ENCODE results near the gene C2CD4C.
"Not testable (repeated sequence)": the region's sequence is repeated elsewhere in the genome, so short reads cannot be mapped to it uniquely, and the experiment has no call there.

C2CD4C gene

GRCh38 chr19:438416-438958, 29.5 kb upstream of the C2CD4C start:
- DNase-seq, result no peak

- no peak for DNase-seq
These were observed 28.1 kb upstream of the C2CD4C start for GRCh38 chr19:437041-437440.

- no peak for DNase-seq
These were observed 27.5 kb upstream of the C2CD4C start for GRCh38 chr19:436413-436950.

DNA sequence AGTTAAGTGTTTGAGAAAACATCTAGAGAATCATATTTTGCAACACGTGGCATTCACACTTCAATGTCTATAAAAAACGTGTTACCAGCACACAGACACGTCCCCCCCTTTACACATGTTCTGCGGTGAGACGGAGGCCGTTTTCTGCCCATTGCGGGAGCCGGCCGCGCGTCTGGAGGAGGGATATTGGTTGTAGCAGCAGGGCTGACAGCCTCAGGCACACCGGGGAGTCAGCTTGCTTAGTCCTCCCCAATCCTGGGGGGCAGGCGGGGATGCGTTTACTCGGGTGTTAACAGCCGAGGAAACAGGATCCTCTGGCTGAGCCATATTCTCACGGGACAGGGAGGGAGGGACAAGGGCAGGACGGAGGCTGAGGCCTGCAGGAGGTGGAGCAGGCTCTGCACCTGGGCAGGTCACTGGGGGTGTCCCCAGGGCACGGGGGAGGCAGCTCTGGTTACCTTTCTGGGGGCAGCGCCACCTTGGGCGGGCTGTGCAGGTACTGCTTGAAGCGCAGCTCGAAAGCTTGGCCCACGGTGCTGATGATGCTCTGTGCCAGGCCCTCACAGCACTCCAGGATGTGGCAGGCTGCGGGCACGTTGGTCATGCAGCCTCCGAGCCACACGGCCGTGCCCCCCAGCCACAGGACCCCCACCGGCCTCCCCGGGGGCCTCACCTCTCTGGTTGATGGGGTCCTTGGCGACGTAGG, 26.9 kb upstream of the C2CD4C start:
- no peak for DNase-seq

DNA sequence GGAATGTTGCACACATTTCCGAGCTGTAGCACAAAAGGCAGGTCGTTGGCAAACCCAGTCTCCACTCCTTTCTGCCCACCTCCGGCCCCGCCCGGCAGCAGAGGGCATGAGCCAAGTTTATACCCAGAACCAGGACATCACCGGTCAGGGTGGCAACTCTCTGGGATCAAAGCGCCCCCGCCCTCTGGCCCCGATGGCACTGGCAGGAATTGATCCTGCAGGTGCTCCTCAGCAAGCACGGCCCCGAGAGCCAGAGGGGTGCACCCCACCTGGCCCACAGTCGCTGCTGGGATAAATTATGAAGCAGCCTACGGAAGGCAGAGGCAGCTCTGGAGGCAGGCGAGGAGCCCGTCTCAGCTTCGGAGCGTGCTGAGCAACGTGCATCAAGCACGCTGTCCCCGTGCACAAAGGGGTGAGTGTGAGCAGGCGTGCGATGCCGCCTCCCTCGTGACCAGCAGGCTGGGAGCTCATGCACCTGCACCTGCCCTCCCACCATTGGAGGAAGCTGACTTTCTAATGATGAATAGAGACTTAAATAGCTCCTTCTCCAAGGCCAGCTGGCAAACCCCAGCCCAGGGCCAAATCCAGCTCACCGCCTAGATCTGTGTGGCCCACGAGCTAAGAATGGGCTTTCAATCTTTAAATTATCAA, 26.2 kb upstream of the C2CD4C start:
- DNase-seq, result no peak

DNA sequence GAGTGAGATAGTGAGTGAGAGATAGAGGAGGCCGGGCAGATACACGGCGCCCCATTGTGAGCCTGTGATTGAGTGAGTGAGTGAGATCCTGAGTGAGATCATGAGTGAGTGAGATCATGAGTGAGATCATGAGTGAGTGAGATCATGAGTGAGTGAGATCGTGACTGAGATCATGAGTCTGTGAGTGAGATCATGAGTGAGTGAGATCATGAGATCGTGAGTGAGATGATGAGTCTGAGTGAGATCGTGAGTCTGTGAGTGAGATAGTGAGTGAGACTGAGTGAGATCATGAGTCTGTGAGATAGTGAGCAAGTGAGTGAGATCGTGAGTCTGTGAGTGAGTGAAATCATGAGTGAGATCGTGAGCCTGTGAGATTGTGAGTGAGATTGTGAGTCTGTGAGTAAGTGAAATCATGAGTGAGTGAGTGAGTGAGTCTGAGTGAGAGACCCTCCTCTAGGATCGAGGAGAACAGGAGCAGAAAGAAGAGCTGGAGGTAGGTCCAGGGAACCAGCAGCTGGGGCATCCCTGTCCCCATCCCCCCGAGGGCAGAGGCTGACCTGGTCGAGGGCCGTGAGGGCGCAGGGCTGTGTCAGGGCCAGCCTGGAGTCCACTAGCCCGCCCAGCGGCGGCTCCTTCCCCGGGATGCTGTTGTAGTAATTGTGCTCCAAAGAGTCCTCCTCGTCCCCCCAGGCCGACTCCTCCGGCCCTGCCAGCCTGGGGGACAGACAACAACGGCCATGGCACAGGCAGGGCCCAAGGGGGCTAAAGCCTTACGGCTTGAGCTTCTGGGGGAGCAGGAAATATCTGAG, 25.4 kb upstream of the C2CD4C start:
- no peak for DNase-seq

DNA sequence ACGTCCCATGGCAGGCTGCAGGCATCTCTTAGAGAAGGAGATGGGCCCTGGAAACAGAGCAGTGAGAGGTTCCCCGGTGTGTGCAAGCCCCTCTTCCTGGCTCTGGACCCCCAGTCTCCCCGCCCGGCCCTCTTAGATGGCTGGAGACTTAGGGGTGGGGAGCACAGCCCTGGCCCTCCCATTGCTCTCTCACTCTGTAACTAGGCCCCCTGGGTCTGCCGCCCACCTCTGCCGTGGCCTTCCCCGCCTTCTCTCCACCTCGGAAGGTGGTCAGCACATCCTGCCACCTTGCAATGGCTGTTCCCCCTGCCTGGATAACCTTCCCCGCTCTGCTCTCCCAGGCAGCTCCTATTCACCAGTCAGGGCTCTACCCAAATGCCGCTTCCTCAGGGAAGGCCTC, 21.8 kb upstream of the C2CD4C start:
- no peak for DNase-seq

- no peak for DNase-seq
These were observed 19.2 kb upstream of the C2CD4C start for GRCh38 chr19:428149-428548.

DNA sequence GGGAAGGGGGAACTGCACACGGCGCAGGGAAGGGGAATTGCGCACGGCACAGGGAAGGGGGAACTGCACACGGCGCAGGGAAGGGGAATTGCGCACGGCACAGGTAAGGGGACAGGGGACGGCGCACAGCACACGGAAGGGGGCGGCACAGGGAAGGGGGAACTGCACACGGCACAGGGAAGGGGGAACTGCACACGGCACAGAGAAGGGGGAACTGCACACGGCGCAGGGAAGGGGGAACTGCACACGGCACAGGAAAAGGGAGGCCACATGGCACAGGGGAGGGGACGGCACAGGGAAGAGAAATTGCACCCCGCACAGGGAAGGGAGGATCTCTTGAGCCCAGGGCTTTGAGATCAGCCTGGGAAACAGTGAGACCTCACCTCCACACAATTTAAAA, 18.7 kb upstream of the C2CD4C start:
- DNase-seq, result not testable (repeated sequence)

DNA sequence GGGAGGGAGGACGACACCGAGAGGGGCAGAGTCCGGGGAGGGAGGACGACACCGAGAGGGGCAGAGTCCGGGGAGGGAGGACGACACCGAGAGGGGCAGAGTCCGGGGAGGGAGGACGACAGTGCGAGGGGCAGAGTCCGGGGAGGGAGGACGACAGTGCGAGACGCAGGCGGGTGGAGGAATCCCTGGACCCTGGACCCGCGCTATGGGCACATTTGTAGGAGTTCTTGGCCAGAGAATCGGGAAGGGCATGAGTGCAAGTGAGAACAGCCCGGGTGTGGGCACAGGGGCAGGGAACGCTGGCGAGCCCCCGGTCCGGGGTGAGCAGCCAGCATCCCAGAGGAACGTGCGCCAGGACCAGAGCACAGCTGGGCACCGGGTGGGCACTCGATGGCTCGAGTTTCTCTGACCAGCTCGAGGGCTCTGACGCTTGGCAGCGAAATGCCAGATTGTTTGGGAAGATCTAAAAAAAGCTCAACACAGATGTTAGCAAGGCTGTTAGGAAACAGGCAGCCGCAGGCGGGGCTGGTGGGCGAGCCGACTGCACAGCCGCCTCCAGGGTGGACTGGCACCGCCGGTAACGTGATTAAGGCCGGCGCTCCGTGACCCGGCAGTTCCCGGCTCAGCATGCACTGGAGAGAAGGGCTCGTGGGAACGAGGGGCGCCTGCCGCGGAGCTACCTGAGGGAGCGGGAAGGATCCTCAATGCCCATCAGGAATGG, 17.9 kb upstream of the C2CD4C start:
- DNase-seq, result no peak

- DNase-seq, result no peak
These were observed 16.1 kb upstream of the C2CD4C start for GRCh38 chr19:425056-425455.

- DNase-seq, result no peak
These were observed 15.6 kb upstream of the C2CD4C start for GRCh38 chr19:424546-424945.

GRCh38 chr19:423691-424466, 14.9 kb upstream of the C2CD4C start:
- DNase-seq, result no peak

DNA sequence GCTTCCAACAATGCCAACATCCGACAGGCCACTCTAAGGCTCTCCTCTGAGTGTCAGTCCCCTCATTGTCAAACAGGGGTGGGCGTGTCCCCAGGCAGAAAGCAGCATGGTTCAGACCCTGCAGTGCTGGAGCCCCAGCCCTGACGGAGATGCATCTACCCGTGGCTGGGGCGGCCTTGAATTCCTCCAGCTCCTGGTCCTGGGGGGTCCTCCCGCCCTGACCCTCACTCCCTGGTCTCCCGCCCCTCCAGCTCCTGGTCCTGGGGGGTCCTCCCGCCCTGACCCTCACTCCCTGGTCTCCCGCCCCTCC, 13.9 kb upstream of the C2CD4C start:
- not testable (repeated sequence) for DNase-seq

DNA sequence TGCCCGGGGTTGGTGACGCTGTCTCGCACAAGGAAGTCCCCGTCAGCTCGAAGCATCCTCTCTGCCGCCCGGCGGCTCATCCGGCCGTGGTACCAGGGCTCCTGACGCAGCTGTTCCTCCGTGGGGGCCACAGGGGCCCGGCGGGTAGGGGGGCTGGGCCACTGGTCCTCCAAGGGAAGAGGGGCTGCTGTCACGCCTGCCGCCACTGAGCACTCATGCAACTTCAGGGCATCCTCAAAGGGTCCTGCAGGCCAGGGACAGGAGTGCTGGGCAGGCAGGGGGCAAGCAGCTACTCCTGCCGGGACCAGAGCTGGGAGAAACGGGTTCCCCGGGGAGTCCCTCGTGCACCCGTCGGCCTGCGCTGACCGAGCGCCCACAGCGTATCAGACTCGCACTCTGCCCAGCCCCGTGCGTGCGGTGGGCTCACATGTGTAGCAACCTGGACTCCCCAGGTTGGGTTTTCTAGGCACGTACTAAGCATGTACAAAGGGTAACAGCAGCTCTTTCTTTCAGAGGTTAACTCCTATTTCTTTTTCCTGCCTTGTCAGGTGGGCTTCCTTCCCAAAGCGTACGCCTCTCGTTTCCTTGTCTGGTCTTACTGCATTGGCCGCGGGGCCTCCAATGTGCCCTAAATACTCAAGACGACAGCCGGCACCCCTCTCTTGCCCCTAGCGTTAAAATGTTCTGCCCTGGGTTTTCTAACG, 13.4 kb upstream of the C2CD4C start:
- DNase-seq, result no peak

DNA sequence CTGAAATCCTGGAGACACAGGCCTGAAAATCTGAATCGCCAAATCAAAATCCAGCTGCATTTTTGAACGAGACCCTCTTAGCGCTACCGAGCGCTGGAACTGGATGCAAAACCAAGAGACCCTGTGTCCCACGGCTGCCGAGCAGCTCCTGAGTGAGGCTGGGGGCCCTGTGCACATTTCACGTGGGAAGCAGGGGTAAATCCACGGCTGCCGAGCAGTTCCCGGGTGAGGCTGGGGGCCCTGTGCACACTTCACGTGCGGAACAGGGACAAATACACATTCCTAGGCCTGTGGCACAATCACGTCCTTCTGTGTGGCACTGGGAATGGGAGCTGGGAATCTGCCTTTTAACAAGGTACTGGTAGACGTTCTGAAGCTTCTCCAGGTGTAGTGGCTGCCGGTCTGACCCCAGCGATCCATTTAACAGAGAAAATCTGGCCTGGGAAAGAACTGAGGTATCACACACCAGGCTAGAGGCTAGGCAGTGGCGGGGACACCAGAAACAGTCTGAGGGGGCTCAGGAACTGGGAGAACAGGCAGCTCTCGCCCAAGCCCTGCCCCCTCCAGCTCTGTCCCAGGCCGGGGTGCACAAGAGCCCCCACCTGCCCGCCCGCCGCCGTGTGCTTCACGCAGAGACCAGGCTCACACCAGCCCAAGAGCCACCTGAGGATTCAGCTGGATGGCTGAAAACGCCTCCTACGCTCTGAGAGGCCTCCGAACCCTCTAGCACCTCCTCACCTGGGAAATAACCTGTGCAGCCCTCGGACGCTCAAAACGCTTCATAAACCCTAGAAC, 11.0 kb upstream of the C2CD4C start:
- no peak for DNase-seq

- no peak for DNase-seq
These were observed 10.1 kb upstream of the C2CD4C start for GRCh38 chr19:418761-419671.

GRCh38 chr19:416416-416815, 7.5 kb upstream of the C2CD4C start:
- DNase-seq, result no peak

- DNase-seq, result no peak
These were observed 6.3 kb upstream of the C2CD4C start for GRCh38 chr19:415292-415691.
